Smooth muscle cell (in vitro differentiated cells): ENCODE measurements around the gene B4GALT4. TPM values are rescaled to one million over a fixed set of nuclear protein-coding genes. Genes with fewer than 3 reads are reported as not detected.

Experiments
- DNase-seq: peaks from one replicate; lab custom pipeline; 2025; ENCODE audit not compliant: unreplicated experiment; lab: John Stamatoyannopoulos, UW
- H2AFZ ChIP-seq: fragments of 200-600 bp; sonication (generic); 2 replicates; pipeline ENCODE4 v1.6.0; 2016; ENCODE audit warnings: antibody characterized with exemption, low read depth, mild to moderate bottlenecking
- H3F3A ChIP-seq: fragments of 200-600 bp; sonication (generic); 2 replicates; pipeline ENCODE4 v1.6.0; 2017; ENCODE audit warnings: antibody characterized with exemption, low read depth
- H3K27ac ChIP-seq: fragments of 200-600 bp; sonication (generic); 2 replicates; pipeline ENCODE4 v1.5.1; 2016; ENCODE audit warnings: low read depth, mild to moderate bottlenecking
- H3K27me3 ChIP-seq: fragments of 200-600 bp; sonication (generic); 2 replicates; pipeline ENCODE4 v1.6.1; 2016; ENCODE audit warnings: low read depth, mild to moderate bottlenecking
- H3K36me3 ChIP-seq: fragments of 200-600 bp; sonication (generic); 2 replicates; pipeline ENCODE4 v1.5.1; 2016; ENCODE audit warnings: low read depth
- H3K4me1 ChIP-seq: fragments of 200-600 bp; sonication (generic); 2 replicates; pipeline ENCODE4 v1.5.1; 2016; ENCODE audit warnings: low read depth
- H3K4me2 ChIP-seq: fragments of 200-600 bp; sonication (generic); 2 replicates; pipeline ENCODE4 v1.6.0; 2016; ENCODE audit warnings: mild to moderate bottlenecking
- H3K4me3 ChIP-seq: fragments of 200-600 bp; sonication (generic); 2 replicates; pipeline ENCODE4 v1.5.1; 2016; ENCODE audit warnings: mild to moderate bottlenecking
- H3K79me2 ChIP-seq: fragments of 200-600 bp; sonication (generic); 2 replicates; pipeline ENCODE4 v1.6.0; 2016; ENCODE audit warnings: low read depth, mild to moderate bottlenecking
- H3K9ac ChIP-seq: fragments of 200-600 bp; sonication (generic); 2 replicates; pipeline ENCODE4 v1.6.0; 2016; ENCODE audit warnings: low read depth
- H3K9me3 ChIP-seq: fragments of 200-600 bp; sonication (generic); replicated peaks from 2 replicates; pipeline ENCODE4 v1.5.1; 2016; ENCODE audit warnings: low read depth
- H4K20me1 ChIP-seq: fragments of 200-600 bp; sonication (generic); 2 replicates; pipeline ENCODE4 v1.6.0; 2016; ENCODE audit warnings: low read depth
- CTCF ChIP-seq: fragments of 200-600 bp; sonication (generic); IDR thresholded peaks from 2 replicates; pipeline ENCODE4 v1.5.1; 2017; ENCODE audit warnings: borderline replicate concordance, mild to moderate bottlenecking, antibody characterized with exemption; ENCODE audit not compliant: insufficient read depth, poor library complexity, severe bottlenecking
- WGBS: methylation state at CpG from one replicate; pipeline ENCODE4 v1.1.7; 2016; ENCODE audit warnings: low lambda C conversion rate; 5-methylcytosine and 5-hydroxymethylcytosine counted together
- polyA plus RNA-seq: library from polyadenylated mRNA; unstranded; fragments of >200 nt; fragmentation: Nextera tagmentation; extraction: Ambion mirVana; gene quantifications from 2 replicates; pipeline ENCODE4 v1.2.1, GENCODE V29; 2016
- total RNA-seq: library from RNA; depleted of rRNA; stranded (reverse); fragments of >200 nt; gene quantifications from 2 replicates; pipeline ENCODE4 v1.2.3, GENCODE V29; 2014

B4GALT4 gene
- total and polyA plus RNA-seq, 2 experiments from 2014 or later: 28.8 to 33.5 TPM

DNA sequence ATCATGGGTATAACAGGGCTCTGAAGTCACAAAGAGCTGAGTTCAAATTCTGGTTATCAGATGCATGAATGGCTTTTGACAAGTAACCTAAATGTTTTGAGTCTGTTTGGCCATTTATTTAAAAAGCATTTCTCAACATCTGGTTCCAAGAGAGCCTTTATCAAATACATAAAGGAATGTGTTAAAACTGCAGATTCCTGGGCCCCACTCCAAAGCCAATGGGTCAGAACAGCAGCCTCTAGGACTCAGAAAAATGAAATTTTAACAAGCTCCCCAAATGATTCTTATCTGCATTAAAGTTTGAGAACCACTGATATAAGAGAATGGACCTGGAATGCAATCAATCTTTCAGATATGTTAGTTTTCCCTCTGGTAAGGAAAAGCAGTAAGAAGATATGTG is 3.4 kb downstream of the B4GALT4 start:
- no peak overlapping the region for H2AFZ ChIP-seq
- H3K36me3 ChIP-seq: no peaks in the 10 kb centered on the region
- TF ChIP-seq CTCF: no peak
- H3K4me3 ChIP-seq: no peak overlapping the region
- peaks cover 29% of the 10 kb centered on the region for H3K79me2 ChIP-seq
- no peaks in the 10 kb centered on the region for H3K27me3 ChIP-seq
- peaks cover 9% of the 10 kb centered on the region for H4K20me1 ChIP-seq
- no peaks in the 10 kb centered on the region for H3F3A ChIP-seq
- H3K9me3 ChIP-seq: no peaks in the 10 kb centered on the region
- H3K27ac ChIP-seq: no peak overlapping the region
- peaks cover 3% of the 10 kb centered on the region for H3K4me1 ChIP-seq
- DNase-seq: no peak
- H3K4me2 ChIP-seq: no peak overlapping the region
- H3K9ac ChIP-seq: no peak overlapping the region

- H3K4me1 ChIP-seq: peaks cover 3% of the 10 kb centered on the region
- peaks cover 9% of the 10 kb centered on the region for H4K20me1 ChIP-seq
- DNase-seq: no peak
- peaks cover 29% of the 10 kb centered on the region for H3K79me2 ChIP-seq
- H3K27me3 ChIP-seq: no peaks in the 10 kb centered on the region
- H3K4me2 ChIP-seq: no peak overlapping the region
- WGBS: 96% methylated on average over 7 of the region's 7 CpGs
- H2AFZ ChIP-seq: no peak overlapping the region
- no peak overlapping the region for H3K27ac ChIP-seq
- no peaks in the 10 kb centered on the region for H3K36me3 ChIP-seq
- TF ChIP-seq CTCF: no peak
- H3F3A ChIP-seq: no peaks in the 10 kb centered on the region
- H3K9me3 ChIP-seq: no peaks in the 10 kb centered on the region
- no peak overlapping the region for H3K9ac ChIP-seq
- H3K4me3 ChIP-seq: no peak overlapping the region
These were observed 3.9 kb downstream of the B4GALT4 start for GRCh38 chr3:119236756-119237155.

DNA sequence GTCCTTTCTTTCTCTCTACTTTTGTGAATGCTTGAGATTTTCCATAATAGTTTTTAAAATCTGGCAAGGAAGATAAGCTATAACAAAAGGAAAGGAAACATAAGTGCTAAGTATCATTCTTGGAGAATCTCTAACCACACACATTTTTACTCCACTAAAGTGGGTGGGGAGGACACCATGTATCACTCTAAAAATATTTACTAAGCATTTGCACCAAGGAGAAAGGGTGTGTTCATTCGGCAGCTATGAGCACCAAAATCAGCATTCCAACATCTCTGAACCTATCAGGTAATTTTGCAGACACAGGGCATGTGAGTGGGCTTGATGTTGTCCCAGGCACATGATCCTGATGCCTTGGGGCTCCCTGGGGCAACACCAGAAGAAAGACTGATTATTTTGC is 5.5 kb downstream of the B4GALT4 start:
- no peak overlapping the region for H3K9ac ChIP-seq
- peaks cover 3% of the 10 kb centered on the region for H3K4me1 ChIP-seq
- no peak for TF ChIP-seq CTCF
- H2AFZ ChIP-seq: no peak overlapping the region
- no peaks in the 10 kb centered on the region for H3K27me3 ChIP-seq
- peaks cover 5% of the 10 kb centered on the region for H3K36me3 ChIP-seq
- no peak overlapping the region for H3K4me3 ChIP-seq
- WGBS: 75% methylated on average over 1 of the region's 1 CpG
- H3K79me2 ChIP-seq: peaks cover 30% of the 10 kb centered on the region
- H3K9me3 ChIP-seq: no peaks in the 10 kb centered on the region
- no peak for DNase-seq
- H3F3A ChIP-seq: no peaks in the 10 kb centered on the region
- peak overlapping the region; percentile 79 for H3K27ac ChIP-seq
- peaks cover 14% of the 10 kb centered on the region for H4K20me1 ChIP-seq
- peak overlapping the region; percentile 53 for H3K4me2 ChIP-seq

DNA sequence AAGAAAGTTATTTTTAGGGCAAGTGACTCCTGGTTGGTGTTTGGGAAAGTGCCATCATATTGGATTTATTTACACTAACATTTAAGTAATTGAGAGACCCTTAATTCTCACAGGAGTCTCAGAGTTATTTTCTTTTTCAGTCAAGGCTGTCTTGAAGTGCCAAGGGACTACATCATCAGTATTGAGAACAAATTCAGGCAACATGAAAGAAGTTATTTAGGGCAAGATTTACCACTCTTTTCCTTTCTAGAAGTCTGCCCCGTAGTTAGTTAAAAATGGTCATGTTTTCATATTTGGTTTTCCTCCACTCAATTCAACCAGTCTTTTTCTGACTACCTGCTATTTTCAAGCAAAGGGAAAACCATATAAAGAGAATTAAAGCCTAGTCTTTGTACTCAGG is 6.1 kb downstream of the B4GALT4 start:
- H3K9ac ChIP-seq: peak overlapping the region; percentile 36
- H3K27me3 ChIP-seq: no peaks in the 10 kb centered on the region
- peaks cover 3% of the 10 kb centered on the region for H3K4me1 ChIP-seq
- H3K36me3 ChIP-seq: peaks cover 11% of the 10 kb centered on the region
- WGBS: 100% methylated on average over 1 of the region's 1 CpG
- H3K4me3 ChIP-seq: no peak overlapping the region
- peak overlapping the region; percentile 53 for H3K4me2 ChIP-seq
- DNase-seq: no peak
- no peaks in the 10 kb centered on the region for H3K9me3 ChIP-seq
- H3F3A ChIP-seq: no peaks in the 10 kb centered on the region
- peaks cover 14% of the 10 kb centered on the region for H4K20me1 ChIP-seq
- peaks cover 26% of the 10 kb centered on the region for H3K79me2 ChIP-seq
- peak overlapping the region; percentile 79 for H3K27ac ChIP-seq
- TF ChIP-seq CTCF: no peak
- H2AFZ ChIP-seq: no peak overlapping the region
